GM21825 (cell line): ENCODE measurements around the gene CDK14.

ENCODE experiments used
- ATAC-seq: cut with Tn5 transposase; IDR thresholded peaks from one replicate; pipeline ENCODE4 v1.9.1; 2021; ENCODE audit warnings: mild to moderate bottlenecking, moderate library complexity; ENCODE audit not compliant: unreplicated experiment

Gene CDK14

DNA sequence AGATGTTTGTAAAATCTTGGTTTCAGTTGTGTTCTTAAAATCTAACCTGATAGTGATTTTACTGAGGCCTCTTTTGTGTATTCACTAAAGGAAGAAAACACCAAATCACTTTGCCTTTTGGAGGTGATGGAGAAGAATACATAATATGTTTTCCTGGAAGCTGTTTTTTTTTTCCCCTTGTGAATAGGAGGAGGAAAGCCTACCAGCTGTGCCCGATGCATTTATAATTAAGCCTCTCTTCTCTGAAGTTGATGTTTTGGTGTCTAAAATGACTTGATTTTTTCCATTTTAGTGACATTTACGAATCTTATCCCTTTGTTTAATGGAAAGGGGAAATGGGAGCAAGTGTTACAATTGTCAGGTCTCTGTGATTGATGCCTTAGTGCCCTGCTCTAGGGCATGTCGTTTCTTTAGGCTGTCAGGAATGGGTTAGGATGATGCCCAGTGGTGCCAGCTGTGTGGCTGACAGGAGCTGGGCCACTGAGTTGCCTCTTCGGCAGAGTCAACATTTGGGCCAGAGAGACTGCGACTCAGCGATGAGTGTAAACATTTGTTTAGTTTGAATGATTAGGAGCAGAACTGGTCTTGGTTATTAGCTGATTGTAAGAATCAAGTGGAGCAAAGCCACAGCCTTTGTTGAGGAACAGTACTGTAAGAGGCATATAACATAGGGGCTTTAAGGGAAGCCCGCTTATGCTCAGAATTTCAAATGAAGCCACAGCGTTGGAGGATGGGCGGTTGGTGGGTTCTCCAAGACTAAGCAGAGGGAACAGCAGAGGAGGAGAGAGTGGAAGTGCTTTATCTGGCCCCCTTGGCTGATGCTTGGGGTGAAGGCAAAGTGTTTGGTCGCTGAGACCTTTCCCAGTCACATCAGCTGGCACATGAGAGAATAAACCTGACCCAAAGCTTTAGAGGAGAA lies 81.6 kb downstream of the CDK14 start:
- no peak for ATAC-seq

- no peak for ATAC-seq
Observed at GRCh38 chr7:90678986-90679385, 82.9 kb downstream of the CDK14 start.

- no peak for ATAC-seq
Observed at GRCh38 chr7:90680484-90680883, 84.4 kb downstream of the CDK14 start.

GRCh38 chr7:90681336-90682022 lies 85.4 kb downstream of the CDK14 start:
- ATAC-seq: no peak

GRCh38 chr7:90686146-90686545 lies 90.0 kb downstream of the CDK14 start:
- ATAC-seq: no peak

- ATAC-seq: no peak
Observed at GRCh38 chr7:90688810-90689209, 92.7 kb downstream of the CDK14 start.

DNA sequence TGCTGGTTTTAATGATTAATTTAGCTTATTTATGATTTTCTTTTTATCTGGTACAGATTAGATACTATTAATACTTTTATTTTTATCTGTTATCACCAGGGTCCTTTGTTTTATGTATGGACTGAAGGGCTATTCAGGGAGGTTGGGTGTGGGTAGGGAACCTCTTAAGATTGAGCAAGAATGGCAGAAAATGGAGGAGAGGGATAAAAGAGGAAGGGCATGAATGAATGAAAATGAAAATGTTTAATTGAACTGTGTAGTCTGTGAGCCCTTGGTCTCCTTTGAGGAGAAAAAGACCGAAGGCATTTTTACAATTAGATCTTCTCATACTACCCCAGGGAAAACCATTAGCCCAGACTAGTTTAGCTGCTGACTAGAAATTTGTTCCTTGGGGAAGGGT lies 93.1 kb downstream of the CDK14 start:
- no peak for ATAC-seq

- no peak for ATAC-seq
Observed at GRCh38 chr7:90690159-90690858, 94.2 kb downstream of the CDK14 start.

DNA sequence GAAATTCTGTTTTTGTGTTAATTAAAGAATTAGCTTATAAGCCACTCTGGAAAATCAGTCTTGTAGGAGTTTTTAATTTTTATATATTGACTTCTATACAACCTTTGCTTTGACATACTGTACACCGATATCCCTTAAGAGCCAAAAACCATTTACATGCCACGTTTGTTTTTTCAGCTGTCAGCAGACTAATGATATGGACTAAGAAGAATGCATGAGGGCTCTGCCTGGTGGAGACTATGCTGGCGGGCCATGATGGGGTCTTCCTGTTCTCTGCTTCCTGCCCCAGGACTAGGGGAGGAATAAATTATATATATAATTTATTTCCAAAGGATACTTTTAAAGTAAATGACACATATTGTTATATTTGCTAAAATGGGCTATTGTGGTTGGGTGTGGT lies 96.3 kb downstream of the CDK14 start:
- no peak for ATAC-seq

- ATAC-seq: no peak
Observed at GRCh38 chr7:90692947-90693346, 96.8 kb downstream of the CDK14 start.

- ATAC-seq: no peak
Observed at GRCh38 chr7:90693939-90694338, 97.8 kb downstream of the CDK14 start.

DNA sequence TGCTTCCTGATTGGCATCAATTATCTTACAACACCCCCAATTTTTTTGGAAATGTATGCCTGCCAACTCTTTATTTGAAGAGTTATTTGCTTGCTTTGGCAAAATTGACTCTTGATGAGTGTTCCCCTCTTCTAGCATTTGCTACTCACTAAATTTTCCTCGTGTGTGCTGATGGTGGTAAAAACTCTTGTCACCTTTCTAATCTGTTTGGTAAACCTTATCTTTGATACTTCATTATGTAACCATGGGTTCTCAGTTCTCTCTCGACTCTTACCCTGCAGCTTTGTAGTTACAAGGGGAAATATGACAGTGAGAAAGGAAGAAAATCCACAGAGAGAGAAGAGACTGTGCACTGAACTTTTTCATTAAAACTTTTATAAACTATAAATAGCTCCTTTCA lies 102.5 kb downstream of the CDK14 start:
- ATAC-seq: no peak

GRCh38 chr7:90701021-90701420 lies 104.9 kb downstream of the CDK14 start:
- ATAC-seq: peak; percentile 75

DNA sequence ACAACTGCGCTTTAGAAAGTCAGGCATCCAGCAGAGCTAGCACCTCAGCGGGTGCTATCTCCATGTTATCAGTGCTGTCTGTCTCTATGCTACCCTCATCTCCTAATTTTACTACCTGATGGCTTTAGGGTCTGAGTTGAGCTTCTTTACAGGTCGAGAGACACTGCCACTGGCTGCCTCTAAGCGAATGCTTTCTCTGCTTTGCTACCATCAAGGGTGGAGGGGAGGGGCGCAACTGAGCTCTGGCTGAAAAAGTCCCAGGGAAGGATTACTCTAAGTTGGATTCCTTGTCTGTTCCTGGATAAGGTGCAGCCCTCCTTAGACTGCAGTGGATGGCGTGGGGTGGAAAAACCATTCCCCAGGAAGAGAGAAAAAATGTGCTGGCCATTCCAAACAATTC lies 105.7 kb downstream of the CDK14 start:
- no peak for ATAC-seq

DNA sequence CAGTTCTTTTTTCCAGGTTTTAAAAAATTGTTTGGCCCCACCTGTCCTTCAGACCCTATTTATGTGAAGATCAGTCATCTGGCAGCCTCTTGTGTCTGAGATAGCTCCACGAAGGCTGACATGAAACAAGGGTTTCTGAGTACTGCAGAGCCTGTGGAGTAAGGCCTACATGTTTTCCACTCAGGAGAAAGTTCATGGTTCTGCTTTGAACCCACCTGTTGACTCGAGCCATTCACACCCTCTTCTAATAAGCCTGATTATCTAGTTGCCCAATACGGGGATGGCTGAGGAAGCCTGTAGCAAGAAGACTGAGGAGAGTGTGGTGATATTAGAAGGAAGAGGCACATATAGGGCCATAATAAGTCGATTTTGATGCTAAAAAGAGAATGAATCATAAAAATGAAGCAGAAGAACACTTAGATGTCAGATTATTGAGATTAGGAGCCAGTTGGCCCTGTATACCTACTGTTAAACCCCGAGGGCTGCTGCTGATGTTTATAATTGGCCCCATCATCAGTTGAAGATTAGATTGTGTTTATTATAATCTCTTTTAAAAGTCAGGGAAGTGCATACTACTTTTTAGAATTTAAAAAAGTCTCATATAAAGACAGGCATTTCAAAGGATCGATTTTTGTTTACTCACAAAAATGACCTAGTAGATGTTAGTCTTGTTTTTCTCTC lies 109.4 kb downstream of the CDK14 start:
- no peak for ATAC-seq

- no peak for ATAC-seq
Observed at GRCh38 chr7:90706072-90706716, 110.1 kb downstream of the CDK14 start.

- ATAC-seq: peak; percentile 60
Observed at GRCh38 chr7:90708841-90709317, 112.8 kb downstream of the CDK14 start.

GRCh38 chr7:90709501-90710465 lies 113.7 kb downstream of the CDK14 start:
- peak; percentile 53 for ATAC-seq

- peak; percentile 8 for ATAC-seq
Observed at GRCh38 chr7:90710466-90710850, 114.3 kb downstream of the CDK14 start.
